Tibial nerve (tissue), 4 donors: Measurements from ENCODE around the gene TNS3. TPM values are rescaled to one million over a fixed set of nuclear protein-coding genes. Genes with fewer than 3 reads are reported as not detected.
A peak's percentile ranks its signal among the peaks of the same experiment; 100 is the strongest.

Experiments used
- DNase-seq, 2 donors: peaks; one replicate each; pipeline ENCODE4 v3.0.0-alpha.2; 2019; ENCODE audit warnings: low spot score in 2 of 2
- H3K27ac ChIP-seq, 4 donors: fragments of 200-600 bp; sonication (generic) in 3 of 4; one replicate each; pipeline ENCODE4 v1.5.1; 2017 to 2019; ENCODE audit warnings: mild to moderate bottlenecking in 1 of 4
- H3K27me3 ChIP-seq, 2 donors: fragments of 200-600 bp; sonication (generic) in 1 of 2; one replicate each; pipeline versions ENCODE4 v1.5.1 to v1.6.0; 2017 to 2019
- H3K36me3 ChIP-seq, 3 donors: fragments of 200-600 bp; sonication (generic); one replicate each; pipeline ENCODE4 v1.5.1; 2018 to 2019
- H3K4me1 ChIP-seq, 4 donors: fragments of 200-600 bp; sonication (generic) in 3 of 4; one replicate each; pipeline ENCODE4 v1.5.1; 2017 to 2019
- H3K4me3 ChIP-seq, 4 donors: fragments of 200-600 bp; sonication (generic) in 3 of 4; one replicate each; pipeline ENCODE4 v1.5.1; 2017 to 2019; ENCODE audit warnings: mild to moderate bottlenecking in 1 of 4, moderate library complexity in 1 of 4
- H3K9me3 ChIP-seq, 4 donors: fragments of 200-600 bp; sonication (generic) in 3 of 4; one replicate each; pipeline ENCODE4 v1.5.1; 2017 to 2019
- CTCF ChIP-seq, 5 experiments: fragments of 200-600 bp in 3 of 5; fragments of 450-650 bp in 2 of 5; sonication (generic) in 3 of 5; IDR thresholded peaks; one replicate each; pipeline ENCODE4 v1.5.1; 2016 to 2019; ENCODE audit warnings: antibody characterized with exemption in 5 of 5, mild to moderate bottlenecking in 3 of 5, moderate library complexity in 2 of 5
- EP300 ChIP-seq, 2 donors: sonication (generic); formaldehyde crosslinking; IDR thresholded peaks; one replicate each; pipeline ENCODE4 v1.6.1; 2017; ENCODE audit warnings: antibody characterized with exemption in 2 of 2, mild to moderate bottlenecking in 1 of 2
- POLR2A ChIP-seq, 2 donors: fragments of 450-650 bp; IDR thresholded peaks; one replicate each; pipeline ENCODE4 v1.6.1; 2017; ENCODE audit warnings: antibody characterized with exemption in 2 of 2, mild to moderate bottlenecking in 2 of 2, moderate library complexity in 2 of 2
- WGBS, 2 donors: methylation state at CpG; one replicate each; pipeline ENCODE4 v1.1.5; 2018; 5-methylcytosine and 5-hydroxymethylcytosine counted together
- total RNA-seq, 4 donors: library from RNA; depleted of rRNA; stranded (reverse); fragments of >200 nt; gene quantifications; one replicate each; pipeline ENCODE4 v1.1.0, GENCODE V29; 2016

TNS3 gene
- total RNA-seq, 4 donors from 2014 or later, result 118 to 142 (median 133) TPM

- DNase-seq, result no peak
- Histone ChIP-seq H3K27me3 (no peaks in the 10 kb centered on the region), H3K4me3 (no peak overlapping the region), H3K27ac (peak overlapping the region in 3 of 4 donors; percentile 13 to 79 (median 66)), H3K4me1 (peaks cover 0 to 71% (median 33%) of the 10 kb centered on the region in 4 donors), H3K36me3 (no peaks in the 10 kb centered on the region), H3K9me3 (no peaks in the 10 kb centered on the region)
- TF ChIP-seq CTCF (IDR thresholded peaks at IDR 0.05), result no peak
- TF ChIP-seq EP300 (IDR thresholded peaks at IDR 0.05), result no peak
- TF ChIP-seq POLR2A (IDR thresholded peaks at IDR 0.05), result no peak
- 69 to 74% methylated on average over 5 of the region's 5 CpGs for WGBS, 2 donors
Observed at GRCh38 chr7:47538846-47539311, 43.0 kb downstream of the TNS3 start.

- H3K9me3 ChIP-seq, result no peaks in the 10 kb centered on the region
- H3K27ac ChIP-seq, result peak overlapping the region in 3 of 4 donors; percentile 13 to 79 (median 72)
- H3K4me3 ChIP-seq, result peak overlapping the region; percentile 37 to 64 (median 49)
- TF ChIP-seq CTCF (IDR thresholded peaks at IDR 0.05), result no peak
- TF ChIP-seq EP300 (IDR thresholded peaks at IDR 0.05), result no peak
- no peak for TF ChIP-seq POLR2A (IDR thresholded peaks at IDR 0.05)
- H3K27me3 ChIP-seq, result no peaks in the 10 kb centered on the region
- H3K4me1 ChIP-seq, result peaks cover 0 to 63% (median 31%) of the 10 kb centered on the region in 4 donors
- 45 to 50% methylated on average over 17 of the region's 17 CpGs for WGBS, 2 donors
- no peaks in the 10 kb centered on the region for H3K36me3 ChIP-seq
- DNase-seq, result no peak
Observed at GRCh38 chr7:47537716-47538675, 43.9 kb downstream of the TNS3 start.

GRCh38 chr7:47536661-47537611 lies 45.0 kb downstream of the TNS3 start:
- peak; percentile 40 to 45 for DNase-seq

More at GRCh38 chr7:47536661-47537611, 45.0 kb downstream of the TNS3 start:
- WGBS, 2 donors, result 13 to 17% methylated on average over 33 to 78 of the region's 96 CpGs
- no peaks in the 10 kb centered on the region for H3K27me3 ChIP-seq
- TF ChIP-seq CTCF (IDR thresholded peaks at IDR 0.05), result no peak
- peak in 1 of 2 donors; percentile 55 for TF ChIP-seq EP300 (IDR thresholded peaks at IDR 0.05)
- no peak for TF ChIP-seq POLR2A (IDR thresholded peaks at IDR 0.05)
- H3K36me3 ChIP-seq, result no peaks in the 10 kb centered on the region
- no peaks in the 10 kb centered on the region for H3K9me3 ChIP-seq
- H3K4me3 ChIP-seq, result peak overlapping the region; percentile 37 to 64 (median 49)
- H3K4me1 ChIP-seq, result peaks cover 0 to 68% (median 30%) of the 10 kb centered on the region in 4 donors
- peak overlapping the region in 3 of 4 donors; percentile 61 to 79 (median 72) for H3K27ac ChIP-seq
